ENCODE results near the gene ANKRD44.

ANKRD44 gene

GRCh38 chr2:197073701-197074433, 236.7 kb downstream of the ANKRD44 start:
- ATAC-seq (ENCODE audit: low read depth) (no peak), DNase-seq (ENCODE audit: low spot score) (no peak)
- H3K9me3 ChIP-seq (ENCODE audit: severe bottlenecking) = no peaks in the 10 kb centered on the region

GRCh38 chr2:197073270-197073669, 237.3 kb downstream of the ANKRD44 start:
- no peak for TF ChIP-seq CTCF (IDR thresholded peaks at IDR 0.05; ENCODE audit: poor library complexity, severe bottlenecking)
- no peak for DNase-seq (ENCODE audit: low spot score)
- no peak overlapping the region for H3K27ac ChIP-seq (ENCODE audit: poor library complexity, severe bottlenecking)
- no peak overlapping the region for H3K4me3 ChIP-seq (ENCODE audit: severe bottlenecking)
- H3K9me3 ChIP-seq (ENCODE audit: severe bottlenecking) = no peaks in the 10 kb centered on the region
- no peaks in the 10 kb centered on the region for H3K36me3 ChIP-seq (ENCODE audit: low read depth)
- no peaks in the 10 kb centered on the region for H3K4me1 ChIP-seq (ENCODE audit: insufficient read depth, poor library complexity, severe bottlenecking)
- no peak for ATAC-seq (ENCODE audit: low read depth)
- no peaks in the 10 kb centered on the region for H3K27me3 ChIP-seq (ENCODE audit: insufficient read depth, poor library complexity, severe bottlenecking)

More at GRCh38 chr2:197073701-197074433, 236.7 kb downstream of the ANKRD44 start:
- H3K27me3 ChIP-seq (ENCODE audit: insufficient read depth, poor library complexity, severe bottlenecking) = no peaks in the 10 kb centered on the region
- no peaks in the 10 kb centered on the region for H3K36me3 ChIP-seq (ENCODE audit: low read depth)
- H3K4me3 ChIP-seq (ENCODE audit: severe bottlenecking) = no peak overlapping the region
- no peak overlapping the region for H3K27ac ChIP-seq (ENCODE audit: poor library complexity, severe bottlenecking)
- no peaks in the 10 kb centered on the region for H3K4me1 ChIP-seq (ENCODE audit: insufficient read depth, poor library complexity, severe bottlenecking)
- no peak for TF ChIP-seq CTCF (IDR thresholded peaks at IDR 0.05; ENCODE audit: poor library complexity, severe bottlenecking)

- Histone ChIP-seq H3K4me1 (ENCODE audit: insufficient read depth, poor library complexity, severe bottlenecking) (no peaks in the 10 kb centered on the region), H3K27me3 (ENCODE audit: insufficient read depth, poor library complexity, severe bottlenecking) (no peaks in the 10 kb centered on the region)
- ATAC-seq (ENCODE audit: low read depth) = no peak
Measured at GRCh38 chr2:197072533-197072932, 238.0 kb downstream of the ANKRD44 start.

GRCh38 chr2:197071790-197072436, 238.7 kb downstream of the ANKRD44 start:
- DNase-seq (ENCODE audit: low spot score) (no peak), ATAC-seq (ENCODE audit: low read depth) (no peak)
- Histone ChIP-seq H3K27ac (ENCODE audit: poor library complexity, severe bottlenecking) (no peak overlapping the region), H3K4me1 (ENCODE audit: insufficient read depth, poor library complexity, severe bottlenecking) (no peaks in the 10 kb centered on the region), H3K36me3 (ENCODE audit: low read depth) (no peaks in the 10 kb centered on the region), H3K4me3 (ENCODE audit: severe bottlenecking) (no peak overlapping the region), H3K27me3 (ENCODE audit: insufficient read depth, poor library complexity, severe bottlenecking) (no peaks in the 10 kb centered on the region), H3K9me3 (ENCODE audit: severe bottlenecking) (no peaks in the 10 kb centered on the region)
- no peak for TF ChIP-seq CTCF (IDR thresholded peaks at IDR 0.05; ENCODE audit: poor library complexity, severe bottlenecking)

More at GRCh38 chr2:197072533-197072932, 238.0 kb downstream of the ANKRD44 start:
- DNase-seq (ENCODE audit: low spot score) = no peak
- no peak for TF ChIP-seq CTCF (IDR thresholded peaks at IDR 0.05; ENCODE audit: poor library complexity, severe bottlenecking)
- Histone ChIP-seq H3K36me3 (ENCODE audit: low read depth) (no peaks in the 10 kb centered on the region), H3K27ac (ENCODE audit: poor library complexity, severe bottlenecking) (no peak overlapping the region), H3K4me3 (ENCODE audit: severe bottlenecking) (no peak overlapping the region), H3K9me3 (ENCODE audit: severe bottlenecking) (no peaks in the 10 kb centered on the region)

- no peak for DNase-seq (ENCODE audit: low spot score)
- Histone ChIP-seq H3K4me1 (ENCODE audit: insufficient read depth, poor library complexity, severe bottlenecking) (no peaks in the 10 kb centered on the region), H3K27ac (ENCODE audit: poor library complexity, severe bottlenecking) (no peak overlapping the region)
Measured at GRCh38 chr2:197071213-197071612, 239.4 kb downstream of the ANKRD44 start.

More at GRCh38 chr2:197071213-197071612, 239.4 kb downstream of the ANKRD44 start:
- ATAC-seq (ENCODE audit: low read depth) = no peak
- no peak for TF ChIP-seq CTCF (IDR thresholded peaks at IDR 0.05; ENCODE audit: poor library complexity, severe bottlenecking)
- Histone ChIP-seq H3K27me3 (ENCODE audit: insufficient read depth, poor library complexity, severe bottlenecking) (no peaks in the 10 kb centered on the region), H3K36me3 (ENCODE audit: low read depth) (no peaks in the 10 kb centered on the region), H3K4me3 (ENCODE audit: severe bottlenecking) (no peak overlapping the region), H3K9me3 (ENCODE audit: severe bottlenecking) (no peaks in the 10 kb centered on the region)
